PC-9 (cell line): ENCODE measurements around the gene HIF1AN. TPM values are rescaled to one million over a fixed set of nuclear protein-coding genes. Genes with fewer than 3 reads are reported as not detected.

Experiments
- BruUV-seq: library from RNA; stranded (reverse); fragments of 400-500 nt; replicated peaks from 2 replicates; lab custom pipeline; 2021; lab: Mats Ljungman, UMichigan
- CTCF ChIA-PET: fragments of 300-600 bp; sonication (Branson Sonifier 250); formaldehyde crosslinking; loops from one replicate; lab custom pipeline; 2022; ENCODE audit warnings: antibody characterized with exemption; lab: Charles Lee
- POLR2A ChIA-PET: fragments of 300-600 bp; sonication (Branson Sonifier 250); formaldehyde crosslinking; loops from one replicate; lab custom pipeline; 2022; ENCODE audit warnings: antibody characterized with exemption; ENCODE audit not compliant: unreplicated experiment; lab: Charles Lee
- DNase-seq, 2 experiments: peaks; one replicate each; pipeline versions ENCODE4 v3.0.0 to v3.0.0-alpha.2; 2015 to 2022; ENCODE audit warnings: mixed read lengths in 1 of 2
- H2AFZ ChIP-seq: fragments of 200-600 bp; sonication (generic); 2 replicates; pipeline ENCODE4 v1.8.1; 2017; ENCODE audit warnings: antibody characterized with exemption
- H3F3A ChIP-seq: fragments of 200-600 bp; sonication (generic); 2 replicates; pipeline ENCODE4 v1.8.1; 2017; ENCODE audit warnings: antibody characterized with exemption, mild to moderate bottlenecking, low read depth; ENCODE audit not compliant: insufficient read depth
- H3K27ac ChIP-seq: fragments of 200-600 bp; sonication (generic); 2 replicates; pipeline ENCODE4 v1.6.1; 2016; ENCODE audit warnings: mixed run types
- H3K27me3 ChIP-seq: fragments of 200-600 bp; sonication (generic); 2 replicates; pipeline ENCODE4 v1.6.1; 2016; ENCODE audit warnings: low read depth, mixed run types; ENCODE audit not compliant: insufficient read depth
- H3K36me3 ChIP-seq: fragments of 200-600 bp; sonication (generic); 2 replicates; pipeline ENCODE4 v1.6.1; 2016; ENCODE audit warnings: low read depth, mixed run types
- H3K4me1 ChIP-seq: fragments of 200-600 bp; sonication (generic); replicated peaks from 2 replicates; pipeline ENCODE4 v1.6.1; 2016; ENCODE audit warnings: mixed run types; ENCODE audit not compliant: insufficient read depth
- H3K4me2 ChIP-seq: fragments of 200-600 bp; sonication (generic); 2 replicates; pipeline ENCODE4 v1.6.1; 2017; ENCODE audit warnings: mixed run types
- H3K4me3 ChIP-seq: fragments of 200-600 bp; sonication (generic); 2 replicates; pipeline ENCODE4 v1.6.1; 2016; ENCODE audit warnings: mixed run types
- H3K79me2 ChIP-seq: fragments of 200-600 bp; sonication (generic); 2 replicates; pipeline ENCODE4 v1.6.1; 2017; ENCODE audit warnings: low read depth, mixed run types
- H3K9me2 ChIP-seq: fragments of 200-600 bp; sonication (generic); 2 replicates; pipeline ENCODE4 v1.8.1; 2017; ENCODE audit warnings: mild to moderate bottlenecking; ENCODE audit not compliant: insufficient read depth
- H3K9me3 ChIP-seq: fragments of 200-600 bp; sonication (generic); 2 replicates; pipeline ENCODE4 v1.8.1; 2016; ENCODE audit warnings: low read depth; ENCODE audit not compliant: insufficient read depth
- H4K20me1 ChIP-seq: fragments of 200-600 bp; sonication (generic); 2 replicates; pipeline ENCODE4 v1.8.1; 2017; ENCODE audit not compliant: insufficient read depth
- EZH2 ChIP-seq: fragments of 200-600 bp; sonication (generic); IDR thresholded peaks from 2 replicates; pipeline ENCODE4 v1.8.0; 2017; ENCODE audit warnings: antibody characterized with exemption, low read depth
- intact Hi-C: fragments of 100-400 bp; cut with micrococcal nuclease; formaldehyde crosslinking; loops from one replicate; pipeline ENCODE4 v1.10.0; 2022; ENCODE audit not compliant: unreplicated experiment
- total RNA-seq: library from RNA; stranded (reverse); gene quantifications from 2 replicates; pipeline ENCODE4 v1.2.3, GENCODE V29; 2021
- TF ChIP-seq, protein P1 (sequence below): fragments of 200-600 bp; sonication (generic); conservative IDR thresholded peaks from 2 replicates; pipeline ENCODE4 v1.6.1; 2017; ENCODE audit warnings: mixed run types, antibody characterized with exemption, mild to moderate bottlenecking, moderate library complexity

HIF1AN gene
- total RNA-seq, 1 experiment from 2014 or later, result 42.0 TPM

DNA sequence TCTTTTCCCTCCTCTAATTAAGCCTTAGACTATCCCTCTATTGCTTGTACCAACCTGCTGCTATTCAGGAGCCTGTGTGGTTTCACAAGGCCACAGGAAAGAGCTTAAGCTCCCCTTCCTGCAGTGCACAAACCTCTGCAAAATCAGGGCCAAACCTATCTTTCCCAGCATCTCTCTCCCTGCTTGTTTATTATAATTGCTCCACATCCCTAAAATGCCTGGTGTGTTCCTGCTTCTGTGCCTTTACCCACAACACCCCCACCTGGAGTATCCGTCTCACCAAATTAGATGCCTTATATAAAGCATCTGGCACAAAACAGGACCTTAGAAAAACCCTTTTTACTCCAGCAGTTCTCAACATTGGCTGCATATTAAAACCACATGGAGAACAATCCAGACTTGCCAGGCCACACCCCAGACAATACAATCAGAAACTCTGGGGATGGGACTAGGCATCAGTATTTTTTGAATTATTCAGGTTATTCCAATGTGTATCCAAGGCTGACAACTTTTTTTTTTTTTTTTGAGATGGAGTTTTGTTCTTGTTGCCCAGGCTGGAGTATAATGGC, 32.7 kb upstream of the HIF1AN start:
- H3K36me3 ChIP-seq, result no peaks in the 10 kb centered on the region
- no peak for DNase-seq
- no peaks in the 10 kb centered on the region for H4K20me1 ChIP-seq
- no peaks in the 10 kb centered on the region for H3K4me1 ChIP-seq
- ChIA-PET CTCF (no interaction called here), POLR2A (no interaction called here)
- TF ChIP-seq, protein P1, sequence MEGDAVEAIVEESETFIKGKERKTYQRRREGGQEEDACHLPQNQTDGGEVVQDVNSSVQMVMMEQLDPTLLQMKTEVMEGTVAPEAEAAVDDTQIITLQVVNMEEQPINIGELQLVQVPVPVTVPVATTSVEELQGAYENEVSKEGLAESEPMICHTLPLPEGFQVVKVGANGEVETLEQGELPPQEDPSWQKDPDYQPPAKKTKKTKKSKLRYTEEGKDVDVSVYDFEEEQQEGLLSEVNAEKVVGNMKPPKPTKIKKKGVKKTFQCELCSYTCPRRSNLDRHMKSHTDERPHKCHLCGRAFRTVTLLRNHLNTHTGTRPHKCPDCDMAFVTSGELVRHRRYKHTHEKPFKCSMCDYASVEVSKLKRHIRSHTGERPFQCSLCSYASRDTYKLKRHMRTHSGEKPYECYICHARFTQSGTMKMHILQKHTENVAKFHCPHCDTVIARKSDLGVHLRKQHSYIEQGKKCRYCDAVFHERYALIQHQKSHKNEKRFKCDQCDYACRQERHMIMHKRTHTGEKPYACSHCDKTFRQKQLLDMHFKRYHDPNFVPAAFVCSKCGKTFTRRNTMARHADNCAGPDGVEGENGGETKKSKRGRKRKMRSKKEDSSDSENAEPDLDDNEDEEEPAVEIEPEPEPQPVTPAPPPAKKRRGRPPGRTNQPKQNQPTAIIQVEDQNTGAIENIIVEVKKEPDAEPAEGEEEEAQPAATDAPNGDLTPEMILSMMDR, result no peak
- no peak for TF ChIP-seq EZH2
- intact Hi-C loops, result no loop called here
- no peaks in the 10 kb centered on the region for H3K9me2 ChIP-seq
- H3F3A ChIP-seq, result no peaks in the 10 kb centered on the region
- H3K79me2 ChIP-seq, result no peaks in the 10 kb centered on the region
- H3K27me3 ChIP-seq, result no peaks in the 10 kb centered on the region
- no TSS peak for BruUV-seq
- no peak overlapping the region for H3K4me3 ChIP-seq
- no peak overlapping the region for H3K27ac ChIP-seq
- no peak overlapping the region for H3K4me2 ChIP-seq
- no peak overlapping the region for H2AFZ ChIP-seq
- H3K9me3 ChIP-seq, result no peaks in the 10 kb centered on the region

DNA sequence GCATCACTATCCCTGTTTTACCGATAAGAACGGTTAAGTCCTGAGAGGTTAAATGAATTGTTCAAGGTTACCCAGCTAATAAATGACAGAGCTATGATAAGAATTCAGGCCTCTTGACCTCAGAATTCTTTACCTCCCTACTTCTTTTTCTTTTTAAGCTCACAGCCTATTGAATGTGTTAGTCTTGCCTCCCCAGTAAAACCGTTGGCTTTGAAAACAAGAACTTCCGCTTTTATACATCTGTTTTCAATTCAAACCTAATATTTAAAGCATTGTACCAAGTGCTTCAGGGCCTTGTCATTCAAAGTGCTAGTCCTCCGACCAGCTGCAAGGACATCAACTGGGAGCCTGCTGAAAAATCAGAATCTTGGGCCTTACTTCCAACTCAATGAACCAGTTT, 31.6 kb upstream of the HIF1AN start:
- intact Hi-C loops, result no loop called here
- no peaks in the 10 kb centered on the region for H3K9me3 ChIP-seq
- H2AFZ ChIP-seq, result no peak overlapping the region
- H3K4me2 ChIP-seq, result no peak overlapping the region
- DNase-seq, result no peak
- H3K4me3 ChIP-seq, result no peak overlapping the region
- POLR2A ChIA-PET, result no interaction called here
- CTCF ChIA-PET, result no interaction called here
- no peaks in the 10 kb centered on the region for H3K4me1 ChIP-seq
- no TSS peak for BruUV-seq
- no peaks in the 10 kb centered on the region for H3K27me3 ChIP-seq
- no peak for TF ChIP-seq EZH2
- TF ChIP-seq, protein P1, result no peak
- H4K20me1 ChIP-seq, result no peaks in the 10 kb centered on the region
- H3K79me2 ChIP-seq, result no peaks in the 10 kb centered on the region
- H3K9me2 ChIP-seq, result no peaks in the 10 kb centered on the region
- H3K36me3 ChIP-seq, result no peaks in the 10 kb centered on the region
- H3K27ac ChIP-seq, result no peak overlapping the region
- H3F3A ChIP-seq, result no peaks in the 10 kb centered on the region

DNA sequence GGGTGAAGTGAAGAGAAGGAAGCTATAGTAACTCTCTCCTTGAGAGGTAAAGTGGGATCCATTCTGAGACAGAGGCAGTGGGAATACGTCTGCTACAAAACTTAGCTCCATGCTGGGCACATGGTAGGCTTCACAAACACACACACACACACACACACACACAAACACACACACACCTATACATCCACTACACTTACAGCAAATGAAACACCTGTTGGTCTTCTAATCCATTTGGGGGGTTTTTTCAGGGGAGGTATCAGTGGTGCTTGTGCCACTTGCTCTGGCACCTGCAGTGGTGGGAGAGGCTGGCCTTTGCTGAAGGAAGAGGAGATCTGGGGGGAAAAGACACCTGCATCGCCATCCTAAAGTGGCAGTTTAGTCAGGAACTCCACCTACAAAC, 30.6 kb upstream of the HIF1AN start:
- Histone ChIP-seq H3K27ac (no peak overlapping the region), H3K4me3 (no peak overlapping the region), H2AFZ (no peak overlapping the region), H3K36me3 (no peaks in the 10 kb centered on the region), H4K20me1 (no peaks in the 10 kb centered on the region), H3F3A (no peaks in the 10 kb centered on the region), H3K9me3 (no peaks in the 10 kb centered on the region), H3K4me2 (no peak overlapping the region), H3K9me2 (no peaks in the 10 kb centered on the region), H3K27me3 (no peaks in the 10 kb centered on the region), H3K4me1 (peaks cover 3% of the 10 kb centered on the region), H3K79me2 (no peaks in the 10 kb centered on the region)
- no TSS peak for BruUV-seq
- TF ChIP-seq, protein P1, result no peak
- no peak for TF ChIP-seq EZH2
- POLR2A ChIA-PET, result no interaction called here
- no peak for DNase-seq
- CTCF ChIA-PET, result interaction anchor here (0.7 kb wide), 1 partner anchor 22 kb away, joined by 3 read pairs; no protein-coding TSS in a partner anchor
- intact Hi-C loops, result no loop called here
